Prostate gland (tissue), 2 donors: ENCODE data around the gene ATP6V1E1. TPM values are rescaled to one million over a fixed set of nuclear protein-coding genes. Genes with fewer than 3 reads are reported as not detected.

Source experiments
- DNase-seq: peaks from one replicate; pipeline ENCODE4 v3.0.0-alpha.2; 2019; ENCODE audit warnings: low spot score
- H3K27ac ChIP-seq, 2 donors: fragments of 200-600 bp; sonication (generic); 2 replicates each; pipeline ENCODE4 v1.5.1; 2017 to 2019
- H3K27me3 ChIP-seq: fragments of 200-600 bp; sonication (generic); replicated peaks from 2 replicates; pipeline ENCODE4 v1.5.1; 2019; ENCODE audit not compliant: insufficient read depth
- H3K36me3 ChIP-seq, 2 donors: fragments of 200-600 bp; sonication (generic); 1 replicate in 1 of 2; 2 replicates in 1 of 2; pipeline versions ENCODE4 v1.5.1 to v1.8.1; 2017 to 2019
- H3K4me1 ChIP-seq: fragments of 200-600 bp; sonication (generic); replicated peaks from 2 replicates; pipeline ENCODE4 v1.5.1; 2019
- H3K4me3 ChIP-seq, 2 donors: fragments of 200-600 bp; sonication (generic); 2 replicates each; pipeline ENCODE4 v1.5.1; 2017 to 2019
- H3K9me3 ChIP-seq: fragments of 200-600 bp; sonication (generic); 2 replicates; pipeline ENCODE4 v1.5.1; 2017
- CTCF ChIP-seq, 4 experiments: fragments of 200-600 bp in 2 of 4; fragments of 450-650 bp in 2 of 4; sonication (generic) in 2 of 4; IDR thresholded peaks; 1 replicate in 3 of 4; 2 replicates in 1 of 4; pipeline ENCODE4 v1.5.1; 2016 to 2019; ENCODE audit warnings: antibody characterized with exemption in 4 of 4, mild to moderate bottlenecking in 2 of 4, moderate library complexity in 2 of 4
- POLR2A ChIP-seq: fragments of 450-650 bp; IDR thresholded peaks from one replicate; pipeline ENCODE4 v1.6.1; 2016; ENCODE audit warnings: antibody characterized with exemption, mild to moderate bottlenecking
- POLR2AphosphoS5 ChIP-seq: sonication (generic); formaldehyde crosslinking; IDR thresholded peaks from one replicate; pipeline ENCODE4 v1.6.1; 2017; ENCODE audit warnings: antibody characterized with exemption
- WGBS: methylation state at CpG from one replicate; pipeline ENCODE4 v1.1.5; 2018; 5-methylcytosine and 5-hydroxymethylcytosine counted together
- intact Hi-C: fragments of 100-400 bp; cut with DNase I; formaldehyde crosslinking; loops from one replicate; pipeline ENCODE4 v1.14.2; 2022
- total RNA-seq, 2 donors: library from RNA; depleted of rRNA; stranded (reverse); fragments of >200 nt; gene quantifications; one replicate each; pipeline ENCODE4 v1.1.0, GENCODE V29; 2016

The ATP6V1E1 gene
- total RNA-seq, 2 donors from 2014 or later, result 101 to 150 TPM

- Histone ChIP-seq H3K27me3 (no peaks in the 10 kb centered on the region), H3K27ac (no peak overlapping the region), H3K9me3 (no peaks in the 10 kb centered on the region), H3K36me3 (no peaks in the 10 kb centered on the region), H3K4me3 (no peak overlapping the region), H3K4me1 (peaks cover under 1% of the 10 kb centered on the region)
- DNase-seq, result no peak
- intact Hi-C loops, result no loop called here
- no peak for TF ChIP-seq POLR2AphosphoS5
- no peak for TF ChIP-seq POLR2A
- no peak for TF ChIP-seq CTCF (IDR thresholded peaks at IDR 0.05)
- WGBS, result 54% methylated on average over 5 of the region's 5 CpGs
Observed at GRCh38 chr22:17606496-17606895, 22.1 kb downstream of the ATP6V1E1 start.

GRCh38 chr22:17603668-17604067 is 24.9 kb downstream of the ATP6V1E1 start:
- Histone ChIP-seq H3K9me3 (no peaks in the 10 kb centered on the region), H3K27me3 (no peaks in the 10 kb centered on the region), H3K4me1 (peaks cover 5% of the 10 kb centered on the region), H3K27ac (no peak overlapping the region), H3K36me3 (peaks cover 0 to 3% of the 10 kb centered on the region in 2 donors), H3K4me3 (no peak overlapping the region)
- DNase-seq, result no peak
- WGBS, result 84% methylated on average over 4 of the region's 4 CpGs
- TF ChIP-seq POLR2AphosphoS5 (no peak), CTCF (IDR thresholded peaks at IDR 0.05) (no peak), POLR2A (no peak)
- intact Hi-C loops, result no loop called here

- H3K27me3 ChIP-seq, result no peaks in the 10 kb centered on the region
- no peaks in the 10 kb centered on the region for H3K9me3 ChIP-seq
- 18% methylated on average over 3 of the region's 3 CpGs for WGBS
- peak; percentile 21 for DNase-seq
- peaks cover 2 to 21% of the 10 kb centered on the region in 2 donors for H3K36me3 ChIP-seq
- peak overlapping the region; percentile 8 to 17 for H3K27ac ChIP-seq
- intact Hi-C loops, result no loop called here
- TF ChIP-seq CTCF (IDR thresholded peaks at IDR 0.05), result no peak
- peak; percentile 59 for TF ChIP-seq POLR2AphosphoS5
- TF ChIP-seq POLR2A, result no peak
- H3K4me3 ChIP-seq, result no peak overlapping the region
- peaks cover 5% of the 10 kb centered on the region for H3K4me1 ChIP-seq
Observed at GRCh38 chr22:17601031-17601430, 27.5 kb downstream of the ATP6V1E1 start.

GRCh38 chr22:17598318-17598717 is 30.2 kb downstream of the ATP6V1E1 start:
- no peaks in the 10 kb centered on the region for H3K27me3 ChIP-seq
- peaks cover 5% of the 10 kb centered on the region for H3K4me1 ChIP-seq
- intact Hi-C loops, result no loop called here
- H3K9me3 ChIP-seq, result no peaks in the 10 kb centered on the region
- TF ChIP-seq POLR2AphosphoS5 (no peak), POLR2A (no peak), CTCF (IDR thresholded peaks at IDR 0.05) (no peak)
- peaks cover 3 to 21% of the 10 kb centered on the region in 2 donors for H3K36me3 ChIP-seq
- 89% methylated on average over 4 of the region's 4 CpGs for WGBS
- DNase-seq, result no peak
- H3K4me3 ChIP-seq, result no peak overlapping the region
- no peak overlapping the region for H3K27ac ChIP-seq

GRCh38 chr22:17597217-17597616 is 31.3 kb downstream of the ATP6V1E1 start:
- H3K9me3 ChIP-seq, result no peaks in the 10 kb centered on the region
- WGBS, result 93% methylated on average over 2 of the region's 2 CpGs
- H3K36me3 ChIP-seq, result peaks cover 3 to 24% of the 10 kb centered on the region in 2 donors
- intact Hi-C loops, result no loop called here
- peaks cover 5% of the 10 kb centered on the region for H3K4me1 ChIP-seq
- H3K4me3 ChIP-seq, result no peak overlapping the region
- TF ChIP-seq POLR2AphosphoS5 (no peak), POLR2A (no peak)
- no peak for DNase-seq
- H3K27ac ChIP-seq, result no peak overlapping the region
- H3K27me3 ChIP-seq, result no peaks in the 10 kb centered on the region
